HCT116 (cell line): ENCODE data around the gene LAMC3. TPM values are rescaled to one million over a fixed set of nuclear protein-coding genes. Genes with fewer than 3 reads are reported as not detected.

ENCODE experiments used
- ATAC-seq: fragments of 200-7000 bp; cut with Tn5 transposase; 2 replicates; pipeline ENCODE4 v1.9.1; 2020; ENCODE audit warnings: mild to moderate bottlenecking, moderate library complexity
- BruUV-seq: library from RNA; stranded (reverse); fragments of 400-500 nt; replicated peaks from 2 replicates; lab custom pipeline; 2021; lab: Mats Ljungman, UMichigan
- CTCF ChIA-PET: fragments of 300-600 bp; sonication (Branson Sonifier 250); formaldehyde crosslinking; loops from one replicate; lab custom pipeline; 2021; ENCODE audit warnings: antibody characterized with exemption; lab: Charles Lee
- POLR2A ChIA-PET: fragments of 300-600, 350-600 bp; sonication (Branson Sonifier 250); formaldehyde crosslinking; loops from one replicate; lab custom pipeline; 2021; ENCODE audit warnings: antibody characterized with exemption; lab: Charles Lee
- RAD21 ChIA-PET, 2 experiments: fragments of 300-600 bp; sonication (Branson Sonifier 250); formaldehyde crosslinking; loops; one replicate each; lab custom pipeline; 2023; ENCODE audit warnings: low total read pairs in 2 of 2; ENCODE audit not compliant: uncharacterized antibody in 2 of 2, unreplicated experiment in 2 of 2, low non-redundant PET in 1 of 2; lab: Charles Lee
- DNase-seq: peaks from one replicate; pipeline ENCODE4 v3.0.0-alpha.2; 2010; ENCODE audit warnings: low read depth, low spot score
- H2AFZ ChIP-seq: fragments of 200-600 bp; shearing (Covaris generic), sonication (generic); 2 replicates; pipeline ENCODE4 v1.6.1; 2017; ENCODE audit warnings: low read depth, mixed run types, mixed read lengths, antibody characterized with exemption, low read length; ENCODE audit not compliant: poor library complexity, severe bottlenecking
- H3K27ac ChIP-seq: 2 replicates; pipeline ENCODE4 v1.5.1; 2012; ENCODE audit warnings: low read depth, low read length
- H3K27me3 ChIP-seq: fragments of 200-600 bp; sonication (generic); 2 replicates; pipeline ENCODE4 v1.6.1; 2016; ENCODE audit warnings: mixed run types, low read length, mixed read lengths; ENCODE audit not compliant: insufficient read depth
- H3K36me3 ChIP-seq, 2 experiments: fragments of 200-500 bp in 1 of 2; fragments of 200-600 bp in 1 of 2; sonication (Bioruptor generic) in 1 of 2; sonication (generic) in 1 of 2; 2 replicates each; pipeline versions ENCODE4 v1.5.1 to v1.6.1; 2014 to 2016; ENCODE audit warnings: low read length in 2 of 2, inconsistent platforms in 1 of 2, mixed read lengths in 1 of 2, mixed run types in 1 of 2; ENCODE audit not compliant: insufficient read depth in 2 of 2, control insufficient read depth in 1 of 2
- H3K4me1 ChIP-seq, 2 experiments: fragments of 200-600 bp in 1 of 2; sonication (generic) in 1 of 2; 2 replicates each; pipeline versions ENCODE4 v1.5.1 to v1.6.1; 2012 to 2017; ENCODE audit warnings: low read length in 2 of 2, inconsistent platforms in 1 of 2, mild to moderate bottlenecking in 1 of 2, mixed read lengths in 1 of 2, mixed run types in 1 of 2, moderate library complexity in 1 of 2; ENCODE audit not compliant: insufficient read depth in 2 of 2, control insufficient read depth in 1 of 2
- H3K4me2 ChIP-seq: fragments of 200-600 bp; sonication (generic); 2 replicates; pipeline ENCODE4 v1.6.1; 2017; ENCODE audit warnings: mixed run types, low read length, mixed read lengths
- H3K4me3 ChIP-seq, 2 experiments: fragments of 200-600 bp in 1 of 2; sonication (generic) in 1 of 2; replicated peaks in 1 of 2; 2 replicates each; pipeline ENCODE4 v1.5.1; 2011 to 2016; ENCODE audit warnings: low read length in 2 of 2, control low read depth in 1 of 2, low read depth in 1 of 2, mild to moderate bottlenecking in 1 of 2, mixed read lengths in 1 of 2, mixed run types in 1 of 2
- H3K79me2 ChIP-seq: fragments of 200-600 bp; sonication (generic); 2 replicates; pipeline ENCODE4 v1.6.1; 2017; ENCODE audit warnings: mild to moderate bottlenecking, mixed run types, low read length, moderate library complexity, mixed read lengths; ENCODE audit not compliant: insufficient read depth
- H3K9ac ChIP-seq: fragments of 200-600 bp; sonication (generic); 2 replicates; pipeline ENCODE4 v1.6.1; 2016; ENCODE audit warnings: low read length, mixed read lengths
- H3K9me2 ChIP-seq: fragments of 200-600 bp; sonication (generic), shearing (Covaris generic); 2 replicates; pipeline ENCODE4 v1.6.1; 2017; ENCODE audit warnings: mixed run types, mild to moderate bottlenecking, moderate library complexity; ENCODE audit not compliant: insufficient read depth
- H3K9me3 ChIP-seq, 2 experiments: fragments of 200-500 bp in 1 of 2; fragments of 200-600 bp in 1 of 2; sonication (Bioruptor generic) in 1 of 2; sonication (generic) in 1 of 2; 2 replicates each; pipeline ENCODE4 v1.6.1; 2014 to 2017; ENCODE audit warnings: low read length in 2 of 2, mixed read lengths in 2 of 2, inconsistent platforms in 1 of 2, low read depth in 1 of 2, mild to moderate bottlenecking in 1 of 2, mixed run types in 1 of 2, moderate library complexity in 1 of 2; ENCODE audit not compliant: control insufficient read depth in 1 of 2, insufficient read depth in 1 of 2
- H4K20me1 ChIP-seq: fragments of 200-600 bp; sonication (generic), shearing (Covaris generic); 2 replicates; pipeline ENCODE4 v1.6.1; 2017; ENCODE audit warnings: mixed run types, mild to moderate bottlenecking, moderate library complexity; ENCODE audit not compliant: insufficient read depth
- CBX3 ChIP-seq: IDR thresholded peaks from 2 replicates; pipeline ENCODE4 v1.6.1; 2012; ENCODE audit warnings: low read depth
- CEBPB ChIP-seq: IDR thresholded peaks from 2 replicates; pipeline ENCODE4 v1.6.1; 2012; ENCODE audit warnings: low read depth
- EGR1 ChIP-seq: IDR thresholded peaks from 2 replicates; pipeline ENCODE4 v1.6.1; 2012; ENCODE audit warnings: low read depth
- EZH2 ChIP-seq: fragments of 200-600 bp; sonication (generic); IDR thresholded peaks from 2 replicates; pipeline ENCODE4 v1.6.1; 2017; ENCODE audit warnings: antibody characterized with exemption, mixed run types
- EZH2phosphoT487 ChIP-seq: fragments of 200-600 bp; IDR thresholded peaks from 2 replicates; pipeline ENCODE4 v1.6.1; 2018; ENCODE audit warnings: antibody characterized with exemption, borderline replicate concordance
- FOSL1 ChIP-seq: IDR thresholded peaks from 2 replicates; pipeline ENCODE4 v1.6.1; 2012; ENCODE audit warnings: low read depth
- POLR2AphosphoS5 ChIP-seq: IDR thresholded peaks from 2 replicates; pipeline ENCODE4 v1.6.1; 2011; ENCODE audit warnings: mild to moderate bottlenecking, low read depth, low read length, moderate library complexity
- RAD21 ChIP-seq: IDR thresholded peaks from 2 replicates; pipeline ENCODE4 v1.6.1; 2012; ENCODE audit warnings: low read depth, mild to moderate bottlenecking
- SIN3A ChIP-seq: IDR thresholded peaks from 2 replicates; pipeline ENCODE4 v1.6.1; 2012; ENCODE audit warnings: low read depth
- TCF7L2 ChIP-seq: IDR thresholded peaks from 2 replicates; pipeline ENCODE4 v1.7.0; 2011; ENCODE audit warnings: borderline replicate concordance, inconsistent platforms; ENCODE audit not compliant: insufficient read depth, insufficient read length; ENCODE audit errors: extremely low read depth
- intact Hi-C: fragments of 100-400 bp; cut with micrococcal nuclease; formaldehyde crosslinking; loops from 2 replicates; pipeline ENCODE4 v1.10.0; 2022
- total RNA-seq: library from RNA; stranded (reverse); gene quantifications from one replicate; pipeline ENCODE4 v1.2.1, GENCODE V29; 2021; ENCODE audit not compliant: unreplicated experiment
- TF ChIP-seq, protein P1 (sequence below), 3 experiments: fragments of 200-600 bp in 1 of 3; sonication (generic) in 1 of 3; IDR thresholded peaks in 2 of 3; conservative IDR thresholded peaks in 1 of 3; 2 replicates each; pipeline ENCODE4 v1.5.1; 2012 to 2017; ENCODE audit warnings: low read depth in 2 of 3, low read length in 2 of 3, antibody characterized with exemption in 1 of 3, borderline replicate concordance in 1 of 3, control low read depth in 1 of 3, mild to moderate bottlenecking in 1 of 3, mixed read lengths in 1 of 3, mixed run types in 1 of 3, moderate library complexity in 1 of 3; ENCODE audit not compliant: insufficient read depth in 1 of 3
- TF ChIP-seq, protein P2 (sequence below): IDR thresholded peaks from 2 replicates; pipeline ENCODE4 v1.6.1; 2011; ENCODE audit warnings: mild to moderate bottlenecking, low read length, moderate library complexity; ENCODE audit not compliant: insufficient replicate concordance; ENCODE audit errors: extremely low read depth

The LAMC3 gene
- total RNA-seq, 1 experiment from 2014 or later, result 7.7 TPM

- TF ChIP-seq, protein P1, sequence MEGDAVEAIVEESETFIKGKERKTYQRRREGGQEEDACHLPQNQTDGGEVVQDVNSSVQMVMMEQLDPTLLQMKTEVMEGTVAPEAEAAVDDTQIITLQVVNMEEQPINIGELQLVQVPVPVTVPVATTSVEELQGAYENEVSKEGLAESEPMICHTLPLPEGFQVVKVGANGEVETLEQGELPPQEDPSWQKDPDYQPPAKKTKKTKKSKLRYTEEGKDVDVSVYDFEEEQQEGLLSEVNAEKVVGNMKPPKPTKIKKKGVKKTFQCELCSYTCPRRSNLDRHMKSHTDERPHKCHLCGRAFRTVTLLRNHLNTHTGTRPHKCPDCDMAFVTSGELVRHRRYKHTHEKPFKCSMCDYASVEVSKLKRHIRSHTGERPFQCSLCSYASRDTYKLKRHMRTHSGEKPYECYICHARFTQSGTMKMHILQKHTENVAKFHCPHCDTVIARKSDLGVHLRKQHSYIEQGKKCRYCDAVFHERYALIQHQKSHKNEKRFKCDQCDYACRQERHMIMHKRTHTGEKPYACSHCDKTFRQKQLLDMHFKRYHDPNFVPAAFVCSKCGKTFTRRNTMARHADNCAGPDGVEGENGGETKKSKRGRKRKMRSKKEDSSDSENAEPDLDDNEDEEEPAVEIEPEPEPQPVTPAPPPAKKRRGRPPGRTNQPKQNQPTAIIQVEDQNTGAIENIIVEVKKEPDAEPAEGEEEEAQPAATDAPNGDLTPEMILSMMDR (IDR thresholded peaks at IDR 0.05 in 2 of 3, conservative IDR thresholded peaks at IDR 0.05 in 1 of 3; ENCODE audit: borderline replicate concordance in 1 of 3, insufficient read depth in 1 of 3, low read depth in 2 of 3, low read length in 2 of 3), result peak in 1 of 3 experiments; percentile 20; a peak in 1 of 6 replicates
- TF ChIP-seq SIN3A (no peak), CBX3 (no peak), POLR2AphosphoS5 (peak; percentile 71), CEBPB (no peak)
- TF ChIP-seq, all 23 proteins: peak for 4
Measured at GRCh38 chr9:131096269-131097125, 87.5 kb downstream of the LAMC3 start, which contains the start of gene AIF1L (continued).

- ChIA-PET RAD21 (no interaction called here), CTCF (no interaction called here), POLR2A (interaction anchor here (0.7 to 1.5 kb wide), 3 partner anchors 9 to 40 kb away, joined by 3 to 7 read pairs (median 4); partner anchors contain the start of gene NUP214)
- peaks cover 14 to 31% of the 10 kb centered on the region in 2 experiments for H3K4me1 ChIP-seq
- H3K4me2 ChIP-seq, result peak overlapping the region; percentile 92
- no peaks in the 10 kb centered on the region for H3K9me2 ChIP-seq
- DNase-seq, result no peak
- H3K36me3 ChIP-seq, result no peaks in the 10 kb centered on the region
- H2AFZ ChIP-seq, result no peak overlapping the region
- H3K9me3 ChIP-seq, result no peaks in the 10 kb centered on the region
- peak overlapping the region; percentile 74 for H3K9ac ChIP-seq
- no peaks in the 10 kb centered on the region for H3K27me3 ChIP-seq
- H4K20me1 ChIP-seq, result no peaks in the 10 kb centered on the region
- peak overlapping the region; percentile 71 to 72 for H3K4me3 ChIP-seq
- intact Hi-C loops, result no loop called here
- peak overlapping the region; percentile 83; the same call in 1 of the 2 replicates for H3K27ac ChIP-seq
- TF ChIP-seq, protein P2, sequence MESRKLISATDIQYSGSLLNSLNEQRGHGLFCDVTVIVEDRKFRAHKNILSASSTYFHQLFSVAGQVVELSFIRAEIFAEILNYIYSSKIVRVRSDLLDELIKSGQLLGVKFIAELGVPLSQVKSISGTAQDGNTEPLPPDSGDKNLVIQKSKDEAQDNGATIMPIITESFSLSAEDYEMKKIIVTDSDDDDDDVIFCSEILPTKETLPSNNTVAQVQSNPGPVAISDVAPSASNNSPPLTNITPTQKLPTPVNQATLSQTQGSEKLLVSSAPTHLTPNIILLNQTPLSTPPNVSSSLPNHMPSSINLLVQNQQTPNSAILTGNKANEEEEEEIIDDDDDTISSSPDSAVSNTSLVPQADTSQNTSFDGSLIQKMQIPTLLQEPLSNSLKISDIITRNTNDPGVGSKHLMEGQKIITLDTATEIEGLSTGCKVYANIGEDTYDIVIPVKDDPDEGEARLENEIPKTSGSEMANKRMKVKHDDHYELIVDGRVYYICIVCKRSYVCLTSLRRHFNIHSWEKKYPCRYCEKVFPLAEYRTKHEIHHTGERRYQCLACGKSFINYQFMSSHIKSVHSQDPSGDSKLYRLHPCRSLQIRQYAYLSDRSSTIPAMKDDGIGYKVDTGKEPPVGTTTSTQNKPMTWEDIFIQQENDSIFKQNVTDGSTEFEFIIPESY, result no peak
- TF ChIP-seq FOSL1, result no peak
- no peak for TF ChIP-seq POLR2AphosphoS5
- TF ChIP-seq TCF7L2, result no peak
- TF ChIP-seq EZH2, result no peak
- TF ChIP-seq, protein P1 (IDR thresholded peaks at IDR 0.05 in 2 of 3, conservative IDR thresholded peaks at IDR 0.05 in 1 of 3; ENCODE audit: borderline replicate concordance in 1 of 3, insufficient read depth in 1 of 3, low read depth in 2 of 3, low read length in 2 of 3), result no peak
- no peak for TF ChIP-seq EZH2phosphoT487
- TF ChIP-seq EGR1, result no peak
- no peak for TF ChIP-seq RAD21
- BruUV-seq, result TSS peak; percentile 35
- no peak for ATAC-seq
- no peaks in the 10 kb centered on the region; the same call in 1 of the 2 replicates for H3K79me2 ChIP-seq
Measured at GRCh38 chr9:131097126-131097947, 88.4 kb downstream of the LAMC3 start.
